ENCODE measurements around the gene PLCD3. TPM values are rescaled to one million over a fixed set of nuclear protein-coding genes. Genes with fewer than 3 reads are reported as not detected.

PLCD3 gene
- total and polyA plus RNA-seq, 2 of the 13 experiments (the other 11 are each of a cell fraction or from before 2014, with no cell fraction given), result 11.3 to 39.1 TPM

- TF ChIP-seq ZSCAN22 (CRISPR knock-in tag; IDR thresholded peaks at IDR 0.05) (peak; percentile 14; the same call in 1 of the 2 replicates), ZNF3 (CRISPR knock-in tag; IDR thresholded peaks at IDR 0.05) (no peak), ETV6 (CRISPR knock-in tag; conservative IDR thresholded peaks at IDR 0.05) (peak; percentile 45; the same call in 1 of the 2 replicates), PLSCR1 (CRISPR knock-in tag; IDR thresholded peaks at IDR 0.05; ENCODE audit: borderline replicate concordance) (no peak), YEATS2 (CRISPR knock-in tag; IDR thresholded peaks at IDR 0.05; ENCODE audit: borderline replicate concordance) (peak; percentile 78), DZIP1 (CRISPR knock-in tag; IDR thresholded peaks at IDR 0.05) (no peak; the same call in 1 of the 2 replicates), THAP11 (CRISPR knock-in tag; IDR thresholded peaks at IDR 0.05) (peak; percentile 92), DBP (CRISPR knock-in tag; IDR thresholded peaks at IDR 0.05; ENCODE audit: not compliant biosample characterization) (no peak), ZFP90 (CRISPR knock-in tag; IDR thresholded peaks at IDR 0.05; ENCODE audit: borderline replicate concordance) (no peak), ZNF510 (CRISPR knock-in tag; IDR thresholded peaks at IDR 0.05; ENCODE audit: low read depth) (peak; percentile 81), ZSCAN20 (CRISPR knock-in tag; IDR thresholded peaks at IDR 0.05; ENCODE audit: borderline replicate concordance) (no peak), SPEN (CRISPR knock-in tag; IDR thresholded peaks at IDR 0.05; ENCODE audit: low read depth) (peak; percentile 86), ATAD3A (CRISPR knock-in tag; IDR thresholded peaks at IDR 0.05) (no peak), BCL3 (CRISPR knock-in tag; IDR thresholded peaks at IDR 0.05) (peak; percentile 31; the same call in 1 of the 2 replicates), AFF4 (CRISPR knock-in tag; IDR thresholded peaks at IDR 0.05) (no peak), SOX5 (CRISPR knock-in tag; IDR thresholded peaks at IDR 0.05; ENCODE audit: borderline replicate concordance) (peak; percentile 61; the same call in 1 of the 2 replicates), ZNF841 (CRISPR knock-in tag; IDR thresholded peaks at IDR 0.05; ENCODE audit: borderline replicate concordance) (no peak), ZNF143 (CRISPR knock-in tag; IDR thresholded peaks at IDR 0.05) (peak; percentile 48; the same call in 1 of the 2 replicates), RAD51 (IDR thresholded peaks at IDR 0.05; ENCODE audit: borderline replicate concordance) (no peak), SYNCRIP (IDR thresholded peaks at IDR 0.05; ENCODE audit: insufficient read depth, low read depth, low read length) (no peak)
Measured at GRCh38 chr17:45172541-45173286, 40.4 kb upstream of the PLCD3 start (continued).
